Heart left ventricle (tissue), 16 donors: Measurements from ENCODE around the gene EIF3I. TPM values are rescaled to one million over a fixed set of nuclear protein-coding genes. Genes with fewer than 3 reads are reported as not detected.
A peak's percentile ranks its signal among the peaks of the same experiment; 100 is the strongest.

Experiments
- ATAC-seq, 4 donors: fragments of 200-7000 bp; cut with Tn5 transposase; one replicate each; pipeline ENCODE4 v1.9.1; 2020 to 2022; ENCODE audit warnings: moderate library complexity in 4 of 4, mild to moderate bottlenecking in 3 of 4, moderate number of reproducible peaks in 1 of 4
- DNase-seq, 5 donors: peaks; one replicate each; pipeline ENCODE4 v3.0.0-alpha.2; 2020
- H3K27ac ChIP-seq, 12 donors: fragments of 200-600 bp; sonication (generic) in 4 of 12; one replicate each; pipeline versions ENCODE4 v1.5.0 to v1.8.0; 2016 to 2022; ENCODE audit warnings: mild to moderate bottlenecking in 2 of 12
- H3K27me3 ChIP-seq, 9 donors: fragments of 200-600 bp; sonication (generic) in 2 of 9; one replicate each; pipeline versions ENCODE4 v1.5.1 to v1.8.0; 2016 to 2022; ENCODE audit warnings: mild to moderate bottlenecking in 3 of 9
- H3K36me3 ChIP-seq, 9 donors: fragments of 200-600 bp; sonication (generic) in 2 of 9; one replicate each; pipeline versions ENCODE4 v1.5.0 to v1.8.0; 2018 to 2022; ENCODE audit warnings: mild to moderate bottlenecking in 2 of 9
- H3K4me1 ChIP-seq, 12 donors: fragments of 200-600 bp; sonication (generic) in 4 of 12; one replicate each; pipeline versions ENCODE4 v1.5.0 to v1.8.0; 2016 to 2022; ENCODE audit warnings: mild to moderate bottlenecking in 3 of 12
- H3K4me3 ChIP-seq, 12 donors: fragments of 200-600 bp; sonication (generic) in 4 of 12; one replicate each; pipeline versions ENCODE4 v1.5.0 to v1.8.0; 2017 to 2022; ENCODE audit warnings: mild to moderate bottlenecking in 9 of 12, moderate library complexity in 4 of 12
- H3K9me3 ChIP-seq, 12 donors: fragments of 200-600 bp; sonication (generic) in 4 of 12; one replicate each; pipeline versions ENCODE4 v1.5.0 to v1.8.0; 2016 to 2022; ENCODE audit warnings: mild to moderate bottlenecking in 1 of 12
- CTCF ChIP-seq, 12 donors: fragments of 200-600 bp; sonication (generic) in 4 of 12; IDR thresholded peaks; one replicate each; pipeline versions ENCODE4 v1.5.0 to v1.8.0; 2018 to 2022; ENCODE audit warnings: antibody characterized with exemption in 12 of 12, mild to moderate bottlenecking in 5 of 12
- POLR2A ChIP-seq, 2 donors: fragments of 450-650 bp; IDR thresholded peaks; one replicate each; pipeline ENCODE4 v1.6.1; 2017; ENCODE audit warnings: antibody characterized with exemption in 2 of 2, mild to moderate bottlenecking in 2 of 2, moderate library complexity in 2 of 2
- WGBS, 4 donors: extraction: QIAGEN DNeasy Blood & Tissue Kit in 2 of 4; methylation state at CpG; one replicate each; pipeline versions ENCODE4 v1.1.5 to v1.1.7; 2013 to 2018; 5-methylcytosine and 5-hydroxymethylcytosine counted together
- intact Hi-C, 10 donors: fragments of 100-400 bp; cut with DNase I; formaldehyde crosslinking; loops; one replicate each; pipeline versions ENCODE4 v1.11.1 to v1.14.2; 2022
- polyA plus RNA-seq, 2 donors: library from polyadenylated mRNA; stranded (reverse); fragments of 200-250 nt; gene quantifications; one replicate each; pipeline ENCODE4 v1.2.3, GENCODE V29; 2013
- total RNA-seq, 9 donors: library from RNA; depleted of rRNA in 2 of 9; stranded (reverse); fragments of >200 nt in 2 of 9; fragmentation: NEBNext Ultra II Directional in 3 of 9; extraction: Animal tissue kit (Norgen Biotek cat#: 25700) in 3 of 9; gene quantifications; one replicate each; pipeline versions ENCODE4 v1.1.0 to v1.2.4, GENCODE V29; 2016 to 2023
- donor health status: ischemic (EF 13 %, LVEDD 7.1; RV severe dilation, severe dysfunction).
- donor health status: healthy with polysubstance abuse.
- donor health status: DM: no; HTN: yes; CAD: no.
- donor health status: DM: no; HTN: no; CAD: no.
- donor health status: ischemic (EF 25% LVEDD 6.9; RV normal size, moderate dysfunction).
- donor health status: ischemic (EF 25% LVEDD 5.7; RV mildly dilated, moderate dysfunction).
- donor health status: healthy.
- donor health status: DM: yes; HTN: yes; CAD: no.
- donor health status: ischemic (EF 35%, LVEDD 5.7; RV mildly dilated, moderate dysfunction).
- donor health status: nonischemic (EF 11% LVEDD 7.7; RV severe dilation, severe dysfunction).
- donor health status: DM: yes; HTN: yes; CAD: no.
- donor health status: PGD.
- donor health status: ischemic (EF 29% LVEDD 5.4; RV normal size, mild dysfunction).
- donor health status: nonischemic (EF 23%, LVEDD 6.1; RV moderate dilation, normal function).

The EIF3I gene
- total and polyA plus RNA-seq, 11 donors: 94.8 to 388 (median 122) TPM

- DNase-seq: peak in 2 of 5 donors; percentile 44 to 69
- 49 to 61% (median 50%) methylated on average over 9 to 12 of the region's 12 CpGs for WGBS, 4 donors
- Histone ChIP-seq H3K4me1 (peaks cover 2 to 75% (median 63%) of the 10 kb centered on the region in 12 donors), H3K27ac (peak overlapping the region; percentile 49 to 95 (median 82)), H3K9me3 (no peaks in the 10 kb centered on the region), H3K27me3 (no peaks in the 10 kb centered on the region), H3K36me3 (no peaks in the 10 kb centered on the region), H3K4me3 (peak overlapping the region in 8 of 12 donors; percentile 5 to 39 (median 20))
- no peak for TF ChIP-seq CTCF (IDR thresholded peaks at IDR 0.05)
- TF ChIP-seq POLR2A (IDR thresholded peaks at IDR 0.05): no peak
- intact Hi-C loops: loop anchor here in 2 of 10 donors (5.0 to 10.0 kb wide), 2 partner anchors 45 to 67 kb away; partner anchors contain the start of gene HDAC1 (in 1 of the 2)
- no peak for ATAC-seq
Observed at GRCh38 chr1:32247452-32247851, 25.2 kb downstream of the EIF3I start.

GRCh38 chr1:32247983-32248889, 26.0 kb downstream of the EIF3I start:
- DNase-seq: peak; percentile 80 to 94 (median 88)
- Histone ChIP-seq H3K36me3 (no peaks in the 10 kb centered on the region), H3K4me1 (peaks cover 0 to 74% (median 65%) of the 10 kb centered on the region in 12 donors), H3K27ac (peak overlapping the region; percentile 49 to 95 (median 82)), H3K4me3 (peak overlapping the region in 8 of 12 donors; percentile 20 to 39 (median 30)), H3K27me3 (no peaks in the 10 kb centered on the region), H3K9me3 (no peaks in the 10 kb centered on the region)
- peak in 3 of 4 donors; percentile 34 to 81 (median 56) for ATAC-seq
- TF ChIP-seq CTCF (IDR thresholded peaks at IDR 0.05) (peak; percentile 71 to 86 (median 78)), POLR2A (IDR thresholded peaks at IDR 0.05) (no peak)
- intact Hi-C loops: loop anchor here in 3 of 10 donors (2.0 to 10.0 kb wide), 3 partner anchors 43 to 67 kb away; partner anchors contain the start of gene HDAC1 (in 1 of the 3)
- WGBS, 4 donors: 12 to 20% (median 15%) methylated on average over 7 to 31 of the region's 31 CpGs

- Histone ChIP-seq H3K4me3 (peak overlapping the region in 2 of 12 donors; percentile 14 to 58), H3K4me1 (peaks cover 0 to 73% (median 63%) of the 10 kb centered on the region in 12 donors), H3K27ac (peak overlapping the region; percentile 49 to 95 (median 86)), H3K27me3 (no peaks in the 10 kb centered on the region), H3K9me3 (no peaks in the 10 kb centered on the region), H3K36me3 (no peaks in the 10 kb centered on the region)
- 56 to 69% (median 60%) methylated on average over 9 of the region's 9 CpGs for WGBS, 4 donors
- no peak for TF ChIP-seq POLR2A (IDR thresholded peaks at IDR 0.05)
- no peak for TF ChIP-seq CTCF (IDR thresholded peaks at IDR 0.05)
- ATAC-seq (peak; percentile 34 to 83 (median 69)), DNase-seq (peak; percentile 64 to 84 (median 78))
- intact Hi-C loops: loop anchor here in 3 of 10 donors (2.0 to 10.0 kb wide), 3 partner anchors 41 to 65 kb away; partner anchors contain the start of gene HDAC1 (in 1 of the 3)
Observed at GRCh38 chr1:32249831-32250525, 27.8 kb downstream of the EIF3I start.
